GM18867 (cell line): ENCODE results near the gene AOC3.
"Not testable (repeated sequence)": the region's sequence is repeated elsewhere in the genome, so short reads cannot be mapped to it uniquely, and the experiment has no call there.

Experiments used
- ATAC-seq: cut with Tn5 transposase; IDR thresholded peaks from one replicate; pipeline ENCODE4 v1.9.1; 2021; ENCODE audit warnings: mild to moderate bottlenecking, moderate library complexity; ENCODE audit not compliant: unreplicated experiment

AOC3 gene

DNA sequence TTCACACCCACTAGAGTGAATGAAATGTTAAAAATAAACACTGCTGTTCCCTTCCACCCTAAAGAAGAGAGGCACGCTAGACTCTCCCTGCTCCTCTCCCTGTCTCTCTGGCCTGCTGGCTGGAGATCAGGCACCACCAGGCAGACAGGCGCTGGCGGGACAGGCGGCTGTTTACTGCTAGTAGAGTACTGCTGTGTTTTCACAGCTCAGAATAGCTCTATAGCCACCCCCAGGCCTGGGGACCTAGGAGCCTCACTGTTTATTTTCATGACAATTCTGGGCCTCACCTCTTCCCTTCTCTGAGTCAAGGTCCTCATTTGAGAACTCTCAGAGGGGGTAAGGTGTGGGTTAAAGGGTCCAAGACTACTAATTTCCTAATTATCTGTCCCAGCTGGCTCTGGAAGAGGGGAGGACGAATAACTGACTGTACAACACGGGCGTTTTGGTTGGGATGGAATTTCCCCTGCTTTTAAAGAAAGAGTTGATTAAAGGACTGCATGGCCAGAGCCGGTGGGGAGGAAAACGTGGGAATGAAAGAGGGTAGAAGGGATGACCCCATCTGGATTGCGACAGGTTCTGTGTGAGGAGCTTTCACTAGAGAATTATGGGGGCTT, 40.6 kb downstream of the AOC3 start:
- no peak for ATAC-seq

DNA sequence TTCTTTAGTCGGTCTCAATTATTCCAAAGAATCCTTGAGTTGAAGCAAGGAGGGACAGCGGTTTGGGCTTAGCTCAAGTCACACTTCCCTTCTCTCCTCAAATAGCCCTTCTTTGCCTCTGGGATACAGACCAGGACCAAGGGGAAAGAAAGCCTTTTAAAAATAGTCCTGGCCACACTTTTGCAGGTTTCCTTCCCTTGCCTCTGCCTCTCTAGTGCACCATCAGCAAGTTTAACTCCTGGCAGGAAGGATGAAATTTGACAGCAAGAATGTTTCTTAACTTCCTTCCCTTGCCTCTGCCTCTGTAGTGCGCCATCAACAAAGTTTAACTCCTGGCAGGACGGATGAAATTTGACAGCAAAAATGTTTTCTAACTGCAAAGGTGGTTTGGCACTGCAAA, 42.4 kb downstream of the AOC3 start:
- no peak for ATAC-seq

DNA sequence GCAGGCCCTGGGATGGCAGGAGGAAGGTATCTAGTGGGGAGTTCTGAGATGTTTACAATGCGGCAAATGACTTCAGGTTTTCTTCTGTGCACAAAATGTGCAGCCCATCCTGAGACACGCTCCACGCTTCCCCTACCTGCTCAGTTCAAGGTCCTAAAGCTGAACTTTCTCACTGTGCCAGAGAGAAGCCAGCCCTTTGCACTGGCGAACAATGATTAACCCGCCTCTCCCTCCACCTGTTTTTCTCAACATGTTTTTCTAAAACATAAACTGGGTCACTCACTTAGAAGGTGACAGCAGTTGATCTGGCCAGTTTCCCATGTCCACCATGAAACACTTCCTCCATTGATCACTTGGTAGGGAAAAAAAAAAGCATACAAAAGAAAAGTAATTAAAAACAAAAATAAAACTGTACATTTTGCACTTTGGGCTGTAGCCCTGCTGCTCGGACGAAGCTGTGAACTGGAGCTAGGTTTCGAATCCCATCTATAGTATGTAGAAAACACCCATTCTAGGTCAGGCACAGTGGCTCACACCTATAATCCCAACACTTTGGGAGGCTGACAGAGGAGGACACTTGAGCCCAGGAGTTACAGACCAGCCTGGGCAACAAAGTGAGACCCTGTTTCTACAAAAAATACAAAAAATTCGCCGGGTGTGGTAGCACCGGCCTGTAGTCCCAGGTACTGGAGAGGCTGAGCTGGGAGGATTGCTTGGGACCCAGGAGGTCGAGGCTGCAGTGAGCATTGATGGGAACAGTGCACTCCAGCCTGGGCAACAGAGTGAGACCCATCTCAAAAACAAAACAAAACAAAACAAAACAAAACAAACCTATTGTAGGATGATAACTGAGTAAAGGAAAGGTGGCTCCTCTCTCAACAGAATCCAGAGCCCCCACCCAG, 43.5 kb downstream of the AOC3 start:
- ATAC-seq = no peak

DNA sequence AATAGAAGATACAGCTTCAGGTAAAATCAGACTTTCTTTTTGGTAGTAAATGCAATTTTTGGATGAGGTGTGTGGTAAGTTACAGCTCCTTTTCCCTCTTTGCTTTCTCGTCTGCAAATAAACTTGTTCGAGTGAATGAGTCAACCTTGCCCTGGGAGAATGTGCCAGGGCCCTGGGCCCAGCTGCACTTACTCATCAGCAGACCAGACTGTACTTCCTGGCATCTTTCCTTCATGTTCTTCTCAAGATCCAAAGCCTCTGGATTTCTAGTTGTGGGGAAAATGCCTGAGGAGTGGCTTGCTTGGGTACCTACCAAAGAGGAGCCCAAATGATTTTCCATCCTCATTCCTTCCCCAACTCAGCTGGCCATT, 44.2 kb downstream of the AOC3 start:
- ATAC-seq = no peak

DNA sequence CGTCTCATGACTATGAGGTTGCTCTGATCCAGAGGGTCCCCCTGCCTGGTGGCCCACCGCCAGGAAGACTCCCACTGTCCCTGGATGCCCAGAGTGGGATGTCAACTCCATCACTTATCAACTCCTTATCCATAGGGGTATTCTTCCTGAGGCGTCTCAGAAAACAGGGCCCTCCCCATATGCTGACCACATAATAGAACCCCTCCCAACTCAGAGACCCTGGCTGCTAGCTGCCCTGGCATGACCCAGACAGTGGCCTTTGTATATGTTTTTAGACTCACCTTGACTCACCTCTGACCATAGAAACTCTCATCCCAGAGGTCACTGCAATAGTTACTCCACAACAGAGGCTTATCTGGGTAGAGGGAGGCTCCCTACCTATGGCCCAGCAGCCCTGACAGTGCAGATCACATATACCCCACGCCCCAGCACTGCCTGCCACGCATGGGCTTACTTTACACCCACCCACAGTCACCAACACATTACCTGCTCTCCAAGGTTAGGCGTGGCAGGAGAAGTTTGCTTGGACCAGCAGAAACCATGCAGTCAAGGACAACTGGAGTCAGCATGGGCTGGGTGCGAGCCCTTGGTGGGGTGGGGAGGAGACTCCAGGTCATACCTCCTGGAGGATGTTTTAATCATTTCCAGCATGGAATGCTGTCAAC, 47.3 kb downstream of the AOC3 start:
- no peak for ATAC-seq

DNA sequence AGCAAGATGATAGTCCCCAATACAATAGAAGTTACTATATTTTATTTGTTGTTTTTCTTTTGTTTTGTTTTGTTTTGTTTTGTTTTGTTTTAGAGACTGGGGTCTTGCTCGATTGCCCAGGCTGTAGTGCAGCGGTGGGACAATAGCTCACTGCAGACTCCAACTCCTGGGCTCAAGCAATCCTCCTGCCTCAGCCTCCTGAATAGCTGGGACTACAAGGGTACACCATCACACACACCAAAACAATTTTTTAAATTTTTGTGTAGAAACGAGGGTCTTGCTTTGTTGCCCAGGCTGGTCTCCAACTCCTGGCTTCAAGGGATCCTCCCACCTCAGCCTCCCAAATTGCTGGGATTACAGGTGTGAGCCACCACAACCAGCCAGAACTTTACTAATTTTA, 49.0 kb downstream of the AOC3 start:
- not testable (repeated sequence) for ATAC-seq

DNA sequence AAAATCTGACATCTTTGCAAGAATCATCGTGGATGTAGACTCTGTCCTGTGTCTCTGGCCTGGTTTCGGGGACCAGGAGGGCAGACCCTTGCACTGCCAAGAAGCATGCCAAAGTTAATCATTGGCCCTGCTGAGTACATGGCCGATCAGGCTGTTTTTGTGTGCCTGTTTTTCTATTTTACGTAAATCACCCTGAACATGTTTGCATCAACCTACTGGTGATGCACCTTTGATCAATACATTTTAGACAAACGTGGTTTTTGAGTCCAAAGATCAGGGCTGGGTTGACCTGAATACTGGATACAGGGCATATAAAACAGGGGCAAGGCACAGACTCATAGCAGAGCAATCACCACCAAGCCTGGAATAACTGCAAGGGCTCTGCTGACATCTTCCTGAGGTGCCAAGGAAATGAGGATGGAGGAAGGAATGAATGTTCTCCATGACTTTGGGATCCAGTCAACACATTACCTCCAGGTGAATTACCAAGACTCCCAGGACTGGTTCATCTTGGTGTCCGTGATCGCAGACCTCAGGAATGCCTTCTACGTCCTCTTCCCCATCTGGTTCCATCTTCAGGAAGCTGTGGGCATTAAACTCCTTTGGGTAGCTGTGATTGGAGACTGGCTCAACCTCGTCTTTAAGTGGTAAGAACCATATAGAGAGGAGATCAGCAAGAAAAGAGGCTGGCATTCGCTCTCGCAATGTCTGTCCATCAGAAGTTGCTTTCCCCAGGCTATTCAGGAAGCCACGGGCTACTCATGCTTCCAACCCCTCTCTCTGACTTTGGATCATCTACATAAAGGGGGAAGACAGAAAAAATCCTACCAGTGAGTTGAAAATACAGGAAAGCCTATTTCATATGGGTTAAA, 49.7 kb downstream of the AOC3 start, which contains the start of gene G6PC1:
Gene G6PC1 (plus strand): TSS at position 340 of the 872 bp plus-strand sequence. CDS start 78 bp downstream, at position 418.
- ATAC-seq = no peak

DNA sequence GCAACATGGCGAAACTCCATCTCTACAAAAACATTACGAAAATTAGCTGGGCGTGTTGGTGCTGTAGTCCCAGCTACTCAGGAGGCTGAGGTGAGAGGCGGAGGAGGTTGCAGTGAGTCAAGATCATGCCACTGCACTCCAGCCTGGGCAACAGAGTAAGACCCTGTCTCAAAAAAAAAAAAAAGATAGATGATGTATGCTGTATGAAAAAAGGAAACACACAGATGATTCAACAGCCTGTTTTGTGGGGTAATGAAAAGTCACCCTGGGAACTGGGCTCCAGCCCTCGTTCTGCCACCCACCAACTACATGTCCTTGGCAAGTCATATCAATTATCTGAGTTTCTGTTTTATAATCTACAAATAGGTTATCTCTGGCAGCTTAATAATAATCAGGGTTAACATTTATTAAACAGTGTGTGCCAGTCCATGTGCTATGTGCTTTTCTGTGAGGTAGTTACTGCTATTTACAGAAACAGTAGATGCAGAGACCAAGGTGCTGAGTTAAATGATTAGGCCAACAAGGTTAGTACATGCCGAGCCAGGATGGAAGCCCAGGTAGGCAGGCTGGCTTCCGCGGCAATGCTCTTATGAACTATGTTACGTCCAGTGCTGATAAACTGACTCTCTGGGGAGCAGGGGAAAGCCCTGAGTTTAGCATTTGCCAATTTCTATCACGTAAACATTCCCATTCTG, 50.7 kb downstream of the AOC3 start:
- no peak for ATAC-seq

DNA sequence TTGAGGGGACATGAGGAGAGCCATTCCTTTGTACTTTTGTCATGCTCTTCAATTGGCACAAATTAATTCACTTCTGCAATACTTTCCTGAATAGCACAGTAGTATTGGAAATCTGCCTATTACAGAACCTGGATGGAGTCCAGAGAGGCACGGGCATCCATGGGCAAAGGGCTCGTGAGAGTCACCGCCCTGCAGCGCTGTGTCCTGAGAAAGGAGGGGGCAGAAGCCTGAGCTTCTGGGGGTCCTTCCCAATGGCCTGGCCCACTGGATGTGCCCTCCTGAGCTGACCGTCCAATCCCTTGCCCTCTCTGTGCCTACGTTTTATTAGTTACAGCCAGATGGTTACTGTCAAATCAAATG, 53.1 kb downstream of the AOC3 start:
- no peak for ATAC-seq

DNA sequence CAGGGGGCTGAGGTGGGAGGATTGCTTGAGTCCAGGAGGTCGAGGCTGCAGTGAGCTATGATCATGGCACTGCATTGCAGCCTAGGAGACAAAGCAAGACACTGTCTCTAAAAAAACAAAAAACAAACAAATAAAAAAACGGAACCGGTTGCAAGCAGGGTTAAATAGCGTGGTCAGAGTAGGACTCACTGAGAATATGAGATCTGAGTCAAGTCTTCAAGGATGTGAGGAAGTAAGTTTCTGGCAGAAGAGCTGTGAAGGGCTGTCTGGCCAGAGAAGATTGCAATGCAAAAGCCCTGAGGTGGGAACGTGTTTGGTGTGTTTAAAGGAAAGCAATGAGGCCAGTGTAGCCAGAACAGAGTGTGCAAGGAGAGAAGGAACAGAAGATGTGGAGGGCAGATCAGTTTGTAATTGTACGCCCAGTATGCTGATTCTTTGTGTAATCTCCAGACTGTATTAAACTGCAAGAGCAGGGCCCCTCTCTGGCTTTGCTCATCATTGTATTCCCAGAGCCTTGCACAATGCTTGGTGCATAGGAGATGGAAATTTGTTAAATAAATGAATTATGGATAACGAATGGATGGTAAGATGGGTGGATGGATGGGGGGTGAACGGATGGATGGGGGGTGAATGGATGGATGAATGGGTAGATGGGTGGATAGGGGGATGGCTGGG, 55.9 kb downstream of the AOC3 start:
- no peak for ATAC-seq
